GM04504 (cell line): ENCODE results near the gene KCNJ2.

Experiments used
- DNase-seq: peaks from one replicate; pipeline ENCODE4 v3.0.0-alpha.2; 2012; ENCODE audit warnings: low read depth

The KCNJ2 gene

DNA sequence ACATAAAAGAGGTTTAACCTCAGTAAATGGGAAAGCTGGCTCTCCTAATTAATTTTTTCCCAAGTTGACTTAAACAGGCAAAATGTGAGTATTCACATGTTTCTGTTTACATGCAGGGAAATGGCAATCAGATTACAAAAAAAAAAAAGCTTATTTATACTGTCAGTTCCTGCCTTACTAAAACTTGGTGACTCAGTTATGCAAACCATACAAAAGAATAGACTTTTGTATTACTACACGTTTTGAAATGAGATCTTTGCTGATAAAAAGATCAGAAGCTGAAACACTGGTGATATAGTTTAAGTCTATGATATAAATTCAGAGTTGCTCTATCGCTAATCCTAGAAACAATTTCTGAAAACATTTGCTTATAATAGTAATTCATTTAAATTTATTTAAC is 9.4 kb upstream of the KCNJ2 start:
- no peak for DNase-seq

DNA sequence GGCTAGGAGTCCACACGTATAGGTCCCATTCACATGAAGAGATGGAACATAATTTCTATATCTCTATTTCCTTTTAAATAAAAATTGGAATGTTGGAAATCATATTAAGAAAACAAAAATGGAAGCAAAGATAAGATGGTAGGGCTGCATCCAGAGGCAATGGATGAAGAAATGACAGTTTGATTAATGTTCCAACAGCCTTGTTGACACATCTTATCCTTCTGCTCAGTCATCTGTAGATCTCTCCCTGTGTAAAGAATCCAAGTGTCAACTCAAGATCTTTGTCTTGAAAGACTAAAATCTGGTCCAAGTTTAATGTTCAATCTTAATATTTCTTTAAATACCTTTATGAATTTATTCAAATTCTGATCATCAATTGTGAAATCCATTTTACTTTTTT is 7.8 kb upstream of the KCNJ2 start:
- no peak for DNase-seq

DNA sequence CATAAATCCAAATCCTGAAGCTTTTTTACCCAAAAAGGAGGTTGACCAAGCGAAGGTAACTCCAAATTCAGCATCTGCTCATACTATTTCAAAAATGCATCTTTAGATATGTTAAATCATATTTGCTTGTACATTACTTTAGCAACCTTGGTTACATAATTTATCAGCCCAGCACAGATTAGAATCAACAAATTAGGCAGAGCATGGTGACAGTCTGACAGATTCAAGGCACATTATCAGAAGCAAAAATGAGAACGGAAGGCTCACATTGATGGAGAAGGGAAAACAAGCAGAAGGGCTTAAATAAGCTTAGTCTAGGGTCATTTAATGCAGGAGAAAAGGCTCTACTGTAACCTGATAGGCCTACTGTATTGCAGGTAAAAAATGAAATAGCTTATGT is 3.9 kb upstream of the KCNJ2 start:
- DNase-seq, result no peak

DNA sequence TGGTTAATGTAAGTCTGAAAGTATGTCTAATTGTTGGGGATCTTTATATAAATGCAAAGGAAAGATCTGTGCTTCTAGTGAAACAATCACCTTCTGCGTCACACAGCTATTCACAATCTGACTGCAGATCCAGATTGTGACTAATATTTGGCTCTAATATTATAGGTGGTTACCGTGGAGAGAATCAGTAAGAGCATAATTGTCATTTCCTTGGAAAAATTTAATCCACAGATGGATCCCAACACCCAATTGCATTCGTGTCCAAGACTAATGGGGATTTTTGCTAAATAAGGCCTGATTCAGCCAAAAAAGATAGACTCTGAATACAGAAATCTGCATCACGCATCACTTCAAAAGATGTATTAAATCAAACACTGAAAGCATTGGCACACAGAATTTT is 2.7 kb upstream of the KCNJ2 start:
- no peak for DNase-seq

DNA sequence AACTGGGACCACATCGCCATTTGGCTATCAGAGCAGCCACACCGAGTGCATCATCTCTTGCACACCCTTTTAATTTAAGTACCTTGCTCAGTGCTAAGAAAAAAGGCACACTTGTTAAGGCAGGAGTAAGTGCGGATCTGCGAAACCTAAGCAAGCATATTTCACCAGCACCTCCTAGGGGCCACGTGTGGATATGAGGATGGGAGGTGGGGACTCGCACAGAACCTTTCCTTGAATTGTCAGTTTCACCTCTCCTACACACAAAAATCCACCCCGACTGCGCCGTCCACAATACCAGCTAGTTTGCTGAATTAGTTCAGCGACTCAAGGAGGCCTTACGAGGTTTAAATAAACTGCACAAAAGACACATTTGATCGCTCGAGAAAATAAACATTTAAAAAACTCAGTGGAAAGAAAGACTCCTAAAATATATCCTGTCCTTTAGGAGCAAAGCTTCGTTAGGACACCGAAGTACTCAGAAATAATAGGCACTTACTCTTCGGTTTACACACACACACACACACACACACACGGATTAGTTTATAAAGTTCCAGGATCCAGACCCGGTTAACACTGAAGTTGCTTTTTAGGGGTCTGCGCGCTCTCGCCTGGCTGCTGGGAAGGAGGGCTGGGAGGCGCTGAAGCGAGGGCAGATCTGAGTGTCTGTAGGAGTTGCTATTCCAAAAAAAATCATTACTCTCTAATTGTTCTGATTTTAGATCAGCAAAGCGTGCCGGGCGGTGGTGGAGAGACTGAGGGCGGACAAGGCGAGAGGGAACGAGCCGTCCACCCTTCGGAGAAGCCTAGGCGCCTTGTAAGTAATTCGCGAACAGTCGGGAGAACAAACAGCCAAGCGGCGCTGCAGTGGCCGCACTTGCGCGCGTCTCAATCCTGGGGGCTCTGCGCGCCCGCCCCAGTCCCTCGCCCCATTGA is 1.0 kb upstream of the KCNJ2 start:
- no peak for DNase-seq

DNA sequence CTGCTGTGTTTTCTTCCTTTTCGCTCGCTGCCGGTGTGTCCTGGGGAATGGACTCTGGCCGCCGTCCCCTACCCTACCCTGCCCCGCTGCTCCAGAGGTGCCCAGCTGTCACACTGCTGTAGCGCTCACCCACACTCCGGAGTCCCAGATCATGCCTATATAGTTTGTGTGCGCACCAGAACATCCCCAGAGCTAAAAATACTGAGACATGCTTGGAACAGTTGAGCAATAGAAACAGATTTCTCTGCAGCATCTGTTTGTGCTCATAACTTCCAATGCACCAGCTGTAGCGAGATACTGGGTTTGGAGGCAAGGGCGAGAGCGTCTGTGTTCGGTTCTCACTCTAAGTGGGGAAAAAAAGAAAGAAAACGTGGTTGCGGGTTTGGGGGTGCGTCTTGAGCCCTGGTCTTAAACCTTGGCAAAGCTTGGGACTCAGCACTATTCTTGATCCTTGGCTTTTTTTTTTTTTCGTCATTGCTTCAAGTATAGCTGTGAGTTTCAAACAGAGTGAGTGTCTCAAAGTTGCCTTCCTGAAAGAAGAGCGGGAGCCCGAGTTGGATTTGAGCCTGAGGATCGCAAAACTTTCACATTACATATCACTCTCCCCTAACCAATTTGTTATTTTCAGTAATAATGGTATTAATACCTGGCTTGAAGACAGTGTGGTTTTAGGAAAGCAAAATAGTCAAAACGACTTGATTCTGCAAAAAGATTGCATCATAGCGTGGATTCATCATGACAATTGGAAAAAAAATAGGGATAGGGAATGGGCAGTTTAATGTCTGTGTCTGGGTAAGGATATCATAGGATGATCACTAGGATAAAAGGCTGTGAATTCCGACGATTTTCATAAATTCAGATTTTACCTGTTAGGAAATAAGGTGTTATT is 621 bp downstream of the KCNJ2 start:
- no peak for DNase-seq

DNA sequence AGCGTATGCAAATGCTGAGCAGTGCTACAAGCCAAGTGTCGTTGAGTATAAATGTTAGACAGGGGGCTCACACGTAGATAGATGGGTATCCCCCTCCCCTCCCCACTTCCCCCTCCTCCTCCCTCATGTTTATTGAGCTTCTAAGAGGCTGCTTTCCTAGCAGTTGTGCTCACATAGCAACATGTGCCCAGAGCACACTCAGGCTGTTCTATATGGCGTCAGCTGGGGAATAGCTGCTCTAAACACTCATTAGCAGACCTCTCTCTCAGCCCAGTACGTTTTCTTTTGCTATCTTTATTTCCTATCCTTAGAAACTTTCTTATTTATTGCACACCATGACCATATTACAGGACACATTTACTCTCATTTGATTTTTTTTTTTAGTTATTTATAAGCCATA is 1.8 kb downstream of the KCNJ2 start:
- no peak for DNase-seq

DNA sequence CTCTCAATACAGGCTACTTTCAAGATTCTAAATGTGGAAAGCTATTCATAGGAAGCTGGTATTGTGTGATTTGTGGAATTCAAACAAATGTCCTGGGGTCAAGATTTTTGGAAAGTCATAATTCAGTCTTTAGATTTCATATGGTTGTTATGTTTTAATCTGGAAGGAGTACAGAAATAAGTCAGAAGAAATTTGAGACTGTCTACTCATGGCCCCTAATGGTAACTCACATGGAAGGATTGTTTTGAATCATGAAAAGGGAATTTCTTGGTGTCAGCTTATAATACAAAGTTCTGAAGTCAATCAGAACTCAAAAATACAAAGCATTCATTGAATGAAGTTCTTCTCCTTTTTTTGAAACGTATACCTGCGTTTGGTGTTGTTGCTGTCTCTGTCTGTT is 3.1 kb downstream of the KCNJ2 start:
- DNase-seq, result no peak

DNA sequence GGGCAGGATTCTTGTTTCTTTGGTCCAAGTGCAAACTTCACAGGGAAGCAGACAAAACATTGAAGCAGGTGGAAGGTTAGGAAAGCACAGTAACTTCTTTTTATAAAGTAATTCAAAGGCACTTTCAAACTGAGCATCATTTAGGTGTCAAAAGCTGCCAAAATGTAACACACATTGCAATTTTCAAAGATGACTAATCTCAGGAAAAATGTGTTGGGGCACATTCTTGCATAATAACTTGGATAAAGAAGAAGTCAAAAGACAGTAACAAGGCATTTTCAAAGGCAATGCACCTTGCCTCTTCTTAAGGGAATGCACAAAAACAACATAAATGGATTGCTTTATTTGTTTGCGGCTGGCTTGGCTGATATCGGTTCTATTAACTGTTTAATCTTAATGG is 3.6 kb downstream of the KCNJ2 start:
- no peak for DNase-seq

DNA sequence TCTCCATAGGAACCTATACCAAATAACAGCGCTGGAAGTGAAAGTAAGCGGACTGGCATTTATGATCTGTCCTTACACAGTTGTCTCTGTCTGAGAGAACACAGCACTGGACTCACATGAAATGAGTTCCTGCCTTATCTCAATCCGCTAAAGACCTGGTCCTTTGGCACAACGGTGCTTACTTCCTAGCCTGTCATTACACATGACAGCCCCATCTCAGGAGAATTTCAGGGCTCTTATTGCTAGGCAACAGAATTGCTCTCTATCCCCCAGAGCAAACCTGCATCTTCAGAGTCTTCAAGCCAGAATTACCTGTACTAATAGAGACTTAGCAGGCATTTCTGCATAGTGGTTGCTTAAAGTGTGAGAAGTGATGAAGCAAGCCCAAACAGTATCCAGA is 4.3 kb downstream of the KCNJ2 start:
- DNase-seq, result no peak

DNA sequence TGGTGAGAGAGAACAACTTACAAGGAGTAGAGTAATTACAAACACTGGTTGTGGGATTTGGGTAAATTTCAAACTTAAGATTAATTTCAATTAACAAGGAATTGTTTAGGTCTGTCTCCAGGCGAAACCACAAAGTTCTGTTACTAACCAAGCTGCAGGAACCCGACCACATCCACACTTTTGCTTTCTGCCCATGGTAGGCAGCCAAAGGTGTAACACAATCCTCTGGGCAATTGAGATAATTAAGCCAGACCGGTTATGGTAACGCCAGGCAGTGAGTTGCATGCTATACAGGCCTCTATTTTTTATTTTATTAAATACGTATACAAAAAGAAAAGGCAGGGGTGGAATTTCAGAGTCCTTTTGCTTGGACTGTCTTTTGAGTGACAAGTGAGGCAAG is 12.0 kb downstream of the KCNJ2 start:
- no peak for DNase-seq

DNA sequence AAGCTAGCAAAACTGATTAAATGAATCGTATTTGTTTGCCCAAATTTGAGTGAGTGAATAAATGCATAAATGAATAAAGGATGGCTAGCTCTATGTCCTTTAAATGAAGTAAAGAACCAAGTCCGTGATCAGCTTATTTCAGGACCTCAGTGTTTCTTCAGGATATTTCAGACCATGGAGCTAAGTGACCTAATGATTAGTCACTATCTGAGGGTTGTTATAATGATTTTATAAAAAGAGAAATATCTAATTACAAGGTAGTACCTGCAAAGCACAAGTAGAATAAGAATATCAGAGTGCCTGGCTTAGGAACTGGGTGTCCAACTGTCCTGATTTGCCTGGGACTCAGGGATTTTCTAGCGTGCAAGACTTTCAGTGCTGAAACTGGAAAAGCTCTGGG is 12.5 kb downstream of the KCNJ2 start:
- DNase-seq, result no peak

DNA sequence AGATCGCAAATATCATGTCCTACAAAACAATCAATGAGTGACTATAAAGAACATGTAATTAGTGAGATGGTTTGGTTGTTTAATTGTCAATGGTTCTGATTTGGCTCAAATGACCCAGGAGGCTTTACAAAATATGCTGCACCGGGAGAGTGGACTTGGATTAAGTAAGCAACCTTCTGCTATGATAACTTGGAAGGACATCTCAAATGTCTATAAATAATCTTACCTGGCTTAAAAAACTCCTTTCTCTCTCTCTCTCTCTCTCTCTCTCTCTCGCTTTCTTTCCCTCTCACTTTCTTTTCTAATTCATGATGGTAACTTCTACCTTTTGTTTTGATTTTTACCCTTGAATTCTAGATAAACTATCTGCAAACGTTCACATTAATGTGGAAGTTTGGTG is 14.2 kb downstream of the KCNJ2 start:
- DNase-seq, result no peak

DNA sequence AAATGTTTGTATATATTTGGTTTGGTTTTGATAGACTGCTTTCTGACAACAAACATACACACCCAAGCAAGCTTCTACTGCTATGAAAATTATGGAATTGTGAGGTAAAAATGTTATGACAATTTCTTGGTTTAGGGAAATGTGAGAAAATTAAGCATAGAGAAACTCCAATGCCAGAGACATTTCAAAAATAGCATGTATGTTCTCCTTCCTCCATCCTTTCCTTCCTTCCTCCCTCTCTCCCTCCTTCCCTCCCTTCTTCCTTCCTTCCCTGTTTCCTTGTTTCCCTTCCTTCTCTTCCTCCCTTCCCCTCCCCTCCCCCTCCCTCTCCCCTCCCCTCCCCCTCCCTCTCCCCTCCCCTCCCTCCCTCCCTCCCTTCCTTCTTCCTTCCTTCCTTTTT is 14.9 kb downstream of the KCNJ2 start:
- DNase-seq, result no peak

DNA sequence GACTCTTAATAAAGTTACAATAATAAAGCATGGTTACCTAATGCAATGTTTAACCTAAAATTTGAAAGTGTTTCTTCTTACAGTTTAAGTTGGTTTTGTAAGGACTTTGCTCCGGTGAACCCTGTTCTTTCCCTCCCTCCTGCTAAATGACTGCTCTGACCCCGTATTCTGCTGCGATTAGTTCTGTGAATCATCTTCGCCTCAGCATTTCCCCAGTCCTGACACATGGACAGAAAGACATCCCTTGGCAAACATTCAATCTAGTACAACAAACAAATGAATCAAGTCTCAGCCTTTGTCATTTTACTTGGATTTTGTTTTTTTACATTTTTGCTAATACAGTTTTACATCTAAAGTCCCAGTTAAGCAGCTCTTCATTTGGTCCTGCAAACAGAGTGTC is 15.4 kb downstream of the KCNJ2 start:
- no peak for DNase-seq

DNA sequence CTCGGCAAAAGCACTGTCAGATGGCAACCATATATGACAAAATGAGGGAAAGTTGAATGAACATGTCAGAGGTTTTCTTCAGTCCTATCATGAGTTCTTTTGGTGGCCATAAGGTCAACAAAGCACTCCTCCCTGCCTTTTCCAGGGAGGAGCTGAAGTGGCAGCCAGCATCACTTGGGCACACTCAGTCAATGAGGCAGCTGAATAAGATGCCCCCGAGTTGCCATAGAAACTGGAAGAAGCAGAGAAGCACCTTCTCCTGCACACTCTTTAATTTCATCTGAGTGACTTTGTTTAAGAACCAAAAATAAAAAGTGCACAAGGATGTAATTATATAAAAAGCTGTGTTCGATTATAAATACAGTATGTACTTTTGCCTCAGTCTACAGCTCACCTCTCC is 16.0 kb downstream of the KCNJ2 start:
- no peak for DNase-seq

DNA sequence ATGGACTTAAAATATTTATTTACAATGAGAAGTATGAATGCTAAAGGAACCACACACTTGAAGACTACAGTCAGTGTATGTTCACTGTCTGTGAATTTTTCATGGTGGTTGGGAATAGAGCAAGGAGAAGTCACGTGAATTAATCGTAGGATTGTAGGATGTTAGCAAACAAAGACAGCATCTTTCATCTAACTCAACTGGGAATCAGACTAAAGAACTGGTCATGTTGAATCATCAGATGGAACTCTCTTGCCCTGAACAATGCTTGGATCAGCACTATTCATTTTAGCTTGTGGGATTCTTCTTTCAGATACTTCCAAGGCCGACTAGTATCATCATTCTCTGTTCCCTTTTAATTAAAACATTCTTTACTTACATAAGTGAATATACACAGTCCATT is 18.1 kb downstream of the KCNJ2 start:
- DNase-seq, result no peak

DNA sequence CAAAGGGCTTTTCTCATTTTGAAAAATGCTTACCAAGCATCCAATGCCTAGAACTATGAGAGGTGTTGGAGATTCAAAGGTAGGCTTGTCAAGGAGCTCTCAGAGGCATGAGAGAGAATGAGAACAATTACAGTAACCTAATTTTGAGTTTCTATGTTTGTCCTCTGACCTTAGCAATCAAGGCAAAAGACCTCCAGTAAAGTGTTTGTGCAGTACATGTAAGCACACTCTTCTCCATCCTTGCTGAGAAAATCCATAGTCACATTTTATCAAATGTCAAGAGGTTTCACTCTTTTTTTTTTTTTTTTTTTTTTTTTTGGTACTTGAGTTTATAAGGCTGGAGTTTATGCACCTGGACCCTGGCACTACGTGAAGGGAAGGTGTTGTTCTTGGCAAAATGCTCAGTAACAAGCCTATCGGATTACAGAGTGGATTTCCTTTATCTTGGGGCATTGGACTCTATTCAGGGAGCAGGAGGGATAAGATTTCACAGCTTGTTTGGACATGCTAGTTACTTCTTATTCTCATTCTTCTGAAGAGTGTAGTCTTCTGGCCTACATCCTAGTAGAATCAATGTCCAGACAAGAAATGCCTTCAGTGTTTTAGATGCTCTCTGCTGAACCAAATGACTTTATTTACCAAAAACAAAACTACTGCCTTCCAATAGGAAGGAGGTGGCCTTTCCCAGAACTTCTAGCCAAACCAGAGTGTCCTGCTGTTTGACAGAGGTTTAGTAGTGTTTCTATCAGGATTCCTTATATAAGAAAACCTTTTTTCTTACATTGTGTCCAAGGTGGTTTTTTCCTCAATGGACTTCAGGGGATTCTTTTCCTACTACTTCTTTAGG is 21.9 kb downstream of the KCNJ2 start:
- DNase-seq, result no peak

DNA sequence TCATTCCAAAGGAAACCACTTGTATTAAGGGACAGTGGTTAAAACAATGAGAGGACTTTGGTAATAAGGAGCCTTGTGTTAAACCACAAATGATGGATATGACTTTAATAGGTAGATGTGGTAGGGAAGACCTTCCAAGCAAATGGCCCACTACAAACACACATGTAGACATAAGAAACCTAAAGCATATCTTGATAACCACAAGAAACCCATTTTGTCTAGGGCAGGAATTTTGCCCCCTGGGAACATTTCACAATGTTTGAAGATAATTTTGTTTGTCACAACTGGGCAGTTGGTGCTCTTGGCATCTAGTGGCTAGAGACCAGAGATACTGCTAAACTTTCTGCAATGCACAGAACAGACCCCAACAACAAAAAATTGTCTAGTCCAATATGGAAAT is 25.8 kb downstream of the KCNJ2 start:
- no peak for DNase-seq

DNA sequence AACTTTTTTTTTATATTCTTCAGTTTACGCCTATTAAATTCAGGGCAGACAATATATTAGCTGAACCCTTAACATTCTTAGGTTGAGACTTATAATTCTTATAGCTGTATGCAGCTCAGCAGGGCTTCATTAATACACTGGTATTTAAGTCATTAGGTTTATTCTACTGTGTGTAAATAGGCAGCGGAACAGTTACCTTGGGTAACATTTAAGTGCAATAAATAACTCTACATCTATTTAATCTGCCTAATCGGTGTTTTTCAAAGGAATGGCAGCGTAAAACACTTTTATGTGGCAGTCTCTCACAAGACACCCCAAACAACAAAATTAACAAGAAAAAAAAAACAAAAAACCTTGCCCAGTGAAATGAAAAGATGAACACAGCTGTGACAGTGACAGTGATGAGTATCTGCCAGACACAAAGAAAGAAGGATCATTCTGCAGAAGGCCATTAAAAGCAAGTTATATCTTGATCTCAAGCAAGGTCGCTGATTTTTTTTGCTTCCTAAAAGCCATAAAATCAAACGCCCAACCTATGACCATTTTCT is 32.6 kb downstream of the KCNJ2 start:
- no peak for DNase-seq

DNA sequence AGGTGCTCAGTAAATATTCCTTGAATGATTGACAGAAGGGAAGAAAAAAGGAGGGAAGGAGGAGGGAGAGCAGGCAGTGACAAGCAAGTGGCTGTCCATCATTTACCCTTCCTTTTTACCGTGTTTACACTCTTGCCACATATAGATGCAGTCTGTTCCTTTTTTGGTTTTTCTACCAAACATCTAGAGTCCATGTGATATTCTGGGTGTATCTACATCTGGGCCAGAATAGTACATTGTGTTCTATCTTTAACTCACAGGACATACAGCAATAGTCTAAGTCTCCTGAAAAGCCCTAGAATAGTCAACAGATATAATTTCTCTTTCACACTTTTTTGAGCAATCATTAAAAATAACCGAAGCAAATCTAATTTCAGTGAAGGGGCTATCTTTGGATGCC is 33.5 kb downstream of the KCNJ2 start:
- DNase-seq, result no peak

DNA sequence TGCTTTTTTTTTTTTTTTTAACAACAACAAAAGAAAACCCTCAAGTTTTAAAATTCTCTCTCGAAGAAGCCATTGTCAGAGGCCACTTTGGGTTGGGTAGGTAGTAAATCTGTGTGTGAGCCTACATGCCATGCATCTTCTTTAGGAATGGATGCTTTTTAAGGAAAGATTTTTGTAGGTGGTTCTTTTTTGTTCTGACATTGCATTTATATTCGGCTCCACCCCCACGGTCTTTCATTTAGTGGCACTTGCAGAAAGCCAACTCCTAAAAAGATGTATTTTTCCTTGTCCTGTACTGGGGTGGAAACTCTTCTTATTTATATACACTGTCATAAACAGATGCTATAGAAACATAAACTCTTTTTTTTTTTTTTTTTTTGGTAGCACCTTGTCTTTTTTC is 35.1 kb downstream of the KCNJ2 start:
- DNase-seq, result no peak
